Loucy (cell line): ENCODE measurements around the gene MCTP2.

Experiments
- CTCF ChIP-seq: fragments of 200-600 bp; sonication (generic); conservative IDR thresholded peaks from 2 replicates; pipeline ENCODE4 v1.5.1; 2014; ENCODE audit warnings: mild to moderate bottlenecking, antibody characterized with exemption, low read length
- EZH2phosphoT487 ChIP-seq: fragments of 200-600 bp; IDR thresholded peaks from 2 replicates; pipeline ENCODE4 v1.6.1; 2018; ENCODE audit warnings: antibody characterized with exemption, mild to moderate bottlenecking, moderate library complexity, borderline replicate concordance

- TF ChIP-seq CTCF = no peak
- no peak for TF ChIP-seq EZH2phosphoT487
These were observed 215.1 kb downstream of the MCTP2 start for GRCh38 chr15:94446441-94446840.
